Cortex of kidney (tissue), 1 donor: Measurements from ENCODE around the gene HAPLN3.

Source experiments
- DNase-seq: peaks from one replicate; lab custom pipeline; 2025; lab: John Stamatoyannopoulos, UW

HAPLN3 gene

GRCh38 chr15:88894348-88894818 lies 961 bp downstream of the HAPLN3 start:
- no peak for DNase-seq

- no peak for DNase-seq
Measured at GRCh38 chr15:88891540-88892254, 3.6 kb downstream of the HAPLN3 start.

- no peak for DNase-seq
Measured at GRCh38 chr15:88890495-88890894, 4.8 kb downstream of the HAPLN3 start.

GRCh38 chr15:88888719-88889118 lies 6.6 kb downstream of the HAPLN3 start:
- no peak for DNase-seq

GRCh38 chr15:88887068-88887580 lies 8.2 kb downstream of the HAPLN3 start:
- no peak for DNase-seq

GRCh38 chr15:88882785-88883184 lies 12.6 kb downstream of the HAPLN3 start:
- no peak for DNase-seq

GRCh38 chr15:88881775-88882174 lies 13.6 kb downstream of the HAPLN3 start:
- DNase-seq: no peak

GRCh38 chr15:88880944-88881740 lies 14.2 kb downstream of the HAPLN3 start:
- no peak for DNase-seq

- DNase-seq: no peak
Measured at GRCh38 chr15:88878720-88879184, 16.6 kb downstream of the HAPLN3 start.

GRCh38 chr15:88877906-88878305 lies 17.4 kb downstream of the HAPLN3 start:
- no peak for DNase-seq

- DNase-seq: no peak
Measured at GRCh38 chr15:88877415-88877814, 17.9 kb downstream of the HAPLN3 start.

- DNase-seq: no peak
Measured at GRCh38 chr15:88876573-88876972, 18.8 kb downstream of the HAPLN3 start.

GRCh38 chr15:88874684-88875083 lies 20.7 kb downstream of the HAPLN3 start:
- no peak for DNase-seq

GRCh38 chr15:88874275-88874674 lies 21.1 kb downstream of the HAPLN3 start:
- no peak for DNase-seq

- DNase-seq: no peak
Measured at GRCh38 chr15:88873786-88874185, 21.6 kb downstream of the HAPLN3 start.

- DNase-seq: no peak
Measured at GRCh38 chr15:88872706-88873105, 22.6 kb downstream of the HAPLN3 start.

GRCh38 chr15:88872106-88872505 lies 23.2 kb downstream of the HAPLN3 start:
- DNase-seq: no peak

- DNase-seq: no peak
Measured at GRCh38 chr15:88871313-88871712, 24.0 kb downstream of the HAPLN3 start.

GRCh38 chr15:88866295-88866881 lies 29.0 kb downstream of the HAPLN3 start:
- no peak for DNase-seq

- no peak for DNase-seq
Measured at GRCh38 chr15:88865498-88866099, 29.7 kb downstream of the HAPLN3 start.

- DNase-seq: no peak
Measured at GRCh38 chr15:88864861-88865497, 30.4 kb downstream of the HAPLN3 start.

- no peak for DNase-seq
Measured at GRCh38 chr15:88863412-88863811, 31.9 kb downstream of the HAPLN3 start.
